Small intestine (tissue), 7 donors: ENCODE data around the gene MSLN. TPM values are rescaled to one million over a fixed set of nuclear protein-coding genes. Genes with fewer than 3 reads are reported as not detected.

Experiments
- DNase-seq, 2 donors: peaks; one replicate each; pipeline versions ENCODE4 v3.0.0 to v3.0.0-alpha.2; 2013
- FAIRE-seq: peaks from 2 replicates; lab custom pipeline; 2012; peaks lifted over from hg19 to GRCh38; lab: Jason Lieb, UNC
- H3K27ac ChIP-seq, 3 donors: one replicate each; pipeline ENCODE4 v1.5.1; 2013; ENCODE audit warnings: low read length in 2 of 3, mild to moderate bottlenecking in 2 of 3, control low read depth in 1 of 3, inconsistent platforms in 1 of 3, low read depth in 1 of 3, moderate library complexity in 1 of 3
- H3K27me3 ChIP-seq, 3 donors: one replicate each; pipeline ENCODE4 v1.6.1; 2013; ENCODE audit warnings: low read length in 3 of 3, inconsistent platforms in 1 of 3; ENCODE audit not compliant: control insufficient read depth in 3 of 3, insufficient read depth in 3 of 3
- H3K36me3 ChIP-seq, 3 donors: one replicate each; pipeline ENCODE4 v1.6.1; 2013; ENCODE audit warnings: low read length in 3 of 3, inconsistent platforms in 1 of 3, low read depth in 1 of 3, mild to moderate bottlenecking in 1 of 3, moderate library complexity in 1 of 3; ENCODE audit not compliant: control insufficient read depth in 3 of 3, insufficient read depth in 2 of 3
- H3K4me1 ChIP-seq, 3 donors: one replicate each; pipeline ENCODE4 v1.6.1; 2013; ENCODE audit warnings: low read length in 2 of 3, inconsistent platforms in 1 of 3, low read depth in 1 of 3, mild to moderate bottlenecking in 1 of 3, moderate library complexity in 1 of 3; ENCODE audit not compliant: control insufficient read depth in 3 of 3, insufficient read depth in 2 of 3
- H3K4me3 ChIP-seq, 3 donors: one replicate each; pipeline ENCODE4 v1.5.1; 2013; ENCODE audit warnings: low read length in 3 of 3, control low read depth in 1 of 3, inconsistent platforms in 1 of 3, low read depth in 1 of 3, mild to moderate bottlenecking in 1 of 3, moderate library complexity in 1 of 3
- H3K9me3 ChIP-seq, 2 donors: one replicate each; pipeline ENCODE4 v1.6.1; 2013; ENCODE audit warnings: low read depth in 1 of 2, low read length in 1 of 2; ENCODE audit not compliant: control insufficient read depth in 2 of 2, insufficient read depth in 1 of 2
- WGBS, 3 donors: extraction: QIAGEN DNeasy Blood & Tissue Kit; methylation state at CpG; one replicate each; pipeline ENCODE4 v1.1.7; 2013; 5-methylcytosine and 5-hydroxymethylcytosine counted together
- polyA plus RNA-seq, 4 donors: library from polyadenylated mRNA; stranded (reverse) in 3 of 4; unstranded in 1 of 4; fragments of 200-250 nt in 3 of 4; fragments of 120-200 nt in 1 of 4; gene quantifications; one replicate each; pipeline versions ENCODE4 v1.2.1 to v1.2.3, GENCODE V29; 2013
- donor health status: healthy with polysubstance abuse.
- donor health status: control.
- donor health status: control.
- donor health status: Bipolar disorder and iron deficiency.
- donor health status: healthy.

MSLN gene
- polyA plus RNA-seq, 4 donors = 1.3 to 29.7 (median 4.5) TPM

GRCh38 chr16:763369-764183, 3.0 kb downstream of the MSLN start:
- no peak overlapping the region for H3K27ac ChIP-seq

DNA sequence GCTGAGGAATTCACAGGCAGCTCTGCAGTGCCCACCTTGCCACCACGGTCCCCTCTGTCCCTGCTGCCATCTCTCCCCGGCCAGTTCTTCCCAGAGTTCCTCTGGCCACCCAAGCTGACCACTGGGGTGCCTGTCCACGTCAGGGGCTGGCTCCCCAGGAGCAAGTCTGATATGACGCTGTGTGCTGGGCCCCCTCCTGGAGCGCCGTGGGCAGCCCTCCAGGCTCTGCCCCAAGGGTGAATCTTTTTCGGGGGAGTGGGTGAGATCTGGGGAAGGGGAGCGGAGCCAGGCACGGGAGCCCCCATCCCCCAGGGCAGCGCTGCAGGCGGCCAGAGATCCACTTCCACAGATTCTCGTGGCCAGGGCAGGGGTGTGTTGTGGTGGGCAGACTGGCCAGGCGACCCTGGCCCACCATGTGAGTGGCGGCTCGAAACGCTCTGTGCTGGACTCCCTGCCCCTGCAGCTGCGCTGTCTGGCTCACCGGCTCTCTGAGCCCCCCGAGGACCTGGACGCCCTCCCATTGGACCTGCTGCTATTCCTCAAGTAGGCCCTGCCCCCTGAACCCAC, 3.7 kb downstream of the MSLN start:
- H3K4me3 ChIP-seq = no peak overlapping the region
- no peak overlapping the region for H3K27ac ChIP-seq
- WGBS, 3 donors = 69 to 73% (median 72%) methylated on average over 17 to 20 of the region's 20 CpGs
- H3K36me3 ChIP-seq = no peaks in the 10 kb centered on the region
- FAIRE-seq (no peak), DNase-seq (no peak)
- no peaks in the 10 kb centered on the region for H3K27me3 ChIP-seq
- H3K4me1 ChIP-seq = peaks cover 0 to 29% (median 0%) of the 10 kb centered on the region in 3 donors
- no peaks in the 10 kb centered on the region for H3K9me3 ChIP-seq

More at GRCh38 chr16:763369-764183, 3.0 kb downstream of the MSLN start:
- Histone ChIP-seq H3K27me3 (no peaks in the 10 kb centered on the region), H3K4me1 (peaks cover 0 to 29% (median 0%) of the 10 kb centered on the region in 3 donors), H3K4me3 (no peak overlapping the region), H3K36me3 (no peaks in the 10 kb centered on the region), H3K9me3 (no peaks in the 10 kb centered on the region)
- DNase-seq (no peak), FAIRE-seq (no peak)
- 55 to 78% (median 60%) methylated on average over 16 to 21 of the region's 21 CpGs for WGBS, 3 donors

GRCh38 chr16:764848-765487, 4.4 kb downstream of the MSLN start:
- Histone ChIP-seq H3K4me1 (peaks cover 0 to 23% (median 0%) of the 10 kb centered on the region in 3 donors), H3K4me3 (no peak overlapping the region), H3K27me3 (no peaks in the 10 kb centered on the region), H3K36me3 (no peaks in the 10 kb centered on the region), H3K27ac (no peak overlapping the region), H3K9me3 (no peaks in the 10 kb centered on the region)
- DNase-seq (no peak), FAIRE-seq (no peak)
- 70 to 85% (median 82%) methylated on average over 37 to 38 of the region's 38 CpGs for WGBS, 3 donors

DNA sequence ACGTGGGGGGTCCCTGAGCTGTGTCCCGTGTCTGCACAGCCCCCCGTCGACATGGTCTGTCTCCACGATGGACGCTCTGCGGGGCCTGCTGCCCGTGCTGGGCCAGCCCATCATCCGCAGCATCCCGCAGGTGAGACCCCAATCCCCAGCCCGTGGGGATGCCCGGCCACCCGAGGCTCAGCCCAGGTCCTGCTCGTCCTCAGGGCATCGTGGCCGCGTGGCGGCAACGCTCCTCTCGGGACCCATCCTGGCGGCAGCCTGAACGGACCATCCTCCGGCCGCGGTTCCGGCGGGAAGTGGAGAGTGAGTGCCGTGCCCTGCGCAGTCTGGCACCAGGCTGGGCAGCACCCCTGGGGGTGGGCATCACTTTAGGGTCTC, 4.9 kb downstream of the MSLN start:
- Histone ChIP-seq H3K4me1 (peaks cover 0 to 22% (median 0%) of the 10 kb centered on the region in 3 donors), H3K9me3 (no peaks in the 10 kb centered on the region), H3K27ac (no peak overlapping the region), H3K27me3 (no peaks in the 10 kb centered on the region), H3K36me3 (no peaks in the 10 kb centered on the region), H3K4me3 (no peak overlapping the region)
- FAIRE-seq (no peak), DNase-seq (no peak)
- WGBS, 3 donors = 90 to 92% (median 91%) methylated on average over 29 of the region's 29 CpGs

- Histone ChIP-seq H3K4me3 (no peak overlapping the region), H3K27me3 (no peaks in the 10 kb centered on the region), H3K9me3 (no peaks in the 10 kb centered on the region), H3K4me1 (peaks cover 0 to 14% (median 0%) of the 10 kb centered on the region in 3 donors), H3K36me3 (no peaks in the 10 kb centered on the region), H3K27ac (no peak overlapping the region)
- FAIRE-seq = no peak
- WGBS, 3 donors = 72 to 86% (median 78%) methylated on average over 25 to 29 of the region's 29 CpGs
- DNase-seq = no peak
Observed at GRCh38 chr16:766008-766819, 5.7 kb downstream of the MSLN start.

DNA sequence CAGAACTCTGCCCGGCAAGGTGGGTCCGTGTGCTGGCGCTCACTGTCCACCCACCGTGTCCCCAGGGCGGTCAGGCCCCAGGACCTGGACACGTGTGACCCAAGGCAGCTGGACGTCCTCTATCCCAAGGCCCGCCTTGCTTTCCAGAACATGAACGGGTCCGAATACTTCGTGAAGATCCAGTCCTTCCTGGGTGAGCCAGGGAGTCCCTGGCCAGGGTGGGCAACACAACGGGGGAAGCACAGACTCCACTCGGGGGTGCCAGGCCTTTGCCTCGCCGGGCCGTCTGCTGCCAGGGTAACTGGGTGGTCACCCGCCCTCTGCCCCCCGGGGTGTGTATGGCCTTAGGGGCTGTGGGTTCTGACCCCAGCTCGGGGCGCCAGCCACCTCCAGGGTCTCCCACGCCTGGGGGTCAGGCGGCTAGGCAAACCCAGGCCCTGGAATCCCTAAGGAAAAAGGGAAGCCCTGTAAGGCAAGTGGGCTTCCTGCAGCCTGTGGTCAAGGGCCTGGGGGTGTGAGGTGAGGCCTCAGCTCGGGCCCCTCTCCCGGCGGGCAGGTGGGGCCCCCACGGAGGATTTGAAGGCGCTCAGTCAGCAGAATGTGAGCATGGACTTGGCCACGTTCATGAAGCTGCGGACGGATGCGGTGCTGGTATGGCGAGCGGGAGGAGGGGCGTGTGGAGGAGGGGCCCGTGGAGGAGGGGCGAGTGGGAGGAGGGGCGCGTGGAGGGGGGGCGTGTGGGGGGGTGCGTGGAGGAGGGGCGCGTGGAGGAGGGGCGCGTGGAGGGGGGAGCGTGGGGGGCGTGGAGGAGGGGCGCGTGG, 6.5 kb downstream of the MSLN start:
- WGBS, 3 donors = 64 to 70% (median 67%) methylated on average over 34 to 37 of the region's 48 CpGs
- no peak overlapping the region for H3K27ac ChIP-seq
- DNase-seq (no peak), FAIRE-seq (no peak)
- H3K4me3 ChIP-seq = no peak overlapping the region
- peaks cover 0 to 6% (median 0%) of the 10 kb centered on the region in 3 donors for H3K4me1 ChIP-seq
- H3K27me3 ChIP-seq = no peaks in the 10 kb centered on the region
- no peaks in the 10 kb centered on the region for H3K36me3 ChIP-seq
- H3K9me3 ChIP-seq = no peaks in the 10 kb centered on the region

- WGBS, 3 donors = 34 to 69% (median 66%) methylated on average over 8 to 29 of the region's 38 CpGs
- no peak for DNase-seq
- no peak for FAIRE-seq
Observed at GRCh38 chr16:767743-768235, 7.3 kb downstream of the MSLN start.

More at GRCh38 chr16:767743-768235, 7.3 kb downstream of the MSLN start:
- Histone ChIP-seq H3K9me3 (no peaks in the 10 kb centered on the region), H3K27me3 (no peaks in the 10 kb centered on the region), H3K4me3 (no peak overlapping the region), H3K27ac (no peak overlapping the region), H3K36me3 (no peaks in the 10 kb centered on the region), H3K4me1 (no peaks in the 10 kb centered on the region)
